ENCODE measurements around the gene DOCK9. TPM values are rescaled to one million over a fixed set of nuclear protein-coding genes. Genes with fewer than 3 reads are reported as not detected.

DOCK9 gene
- total and polyA plus RNA-seq, 2 donors (not counting 3 experiments of a cell fraction or from before 2014, with no cell fraction given): 147 to 323 TPM

GRCh38 chr13:98781905-98782304, 196.0 kb downstream of the DOCK9 start:
- Histone ChIP-seq H3K9me3 (replicated peaks; ENCODE audit: control insufficient read depth, insufficient read depth, low read length) (no peaks in the 10 kb centered on the region), H3K27ac (ENCODE audit: insufficient read depth, low read depth, low read length) (no peak overlapping the region), H3K4me2 (ENCODE audit: insufficient read depth, low read length) (no peak overlapping the region), H2AFZ (ENCODE audit: low read depth, low read length) (no peak overlapping the region), H3K36me3 (ENCODE audit: control insufficient read depth in 2 of 2, extremely low read depth in 1 of 2, insufficient read depth in 2 of 2, low read length in 2 of 2) (no peaks in the 10 kb centered on the region), H3K4me1 (ENCODE audit: control insufficient read depth, extremely low read depth, insufficient read depth, low read length) (peaks cover 3% of the 10 kb centered on the region), H3K79me2 (ENCODE audit: control insufficient read depth, insufficient read depth, low read length) (no peaks in the 10 kb centered on the region), H3K4me3 (replicated peaks in 1 of 3; ENCODE audit: insufficient read depth in 1 of 3, low read depth in 1 of 3, low read length in 3 of 3) (no peak overlapping the region), H4K20me1 (replicated peaks; ENCODE audit: control insufficient read depth, extremely low read depth, insufficient read depth, low read length) (no peaks in the 10 kb centered on the region), H3K27me3 (ENCODE audit: control insufficient read depth in 2 of 2, insufficient read depth in 2 of 2, low read length in 2 of 2) (peaks cover 8 to 9% of the 10 kb centered on the region in 2 experiments), H3K9me1 (replicated peaks; ENCODE audit: control insufficient read depth, extremely low read depth, insufficient read depth, low read length) (no peaks in the 10 kb centered on the region), H3K9ac (replicated peaks; ENCODE audit: extremely low read depth, insufficient read depth, low read length) (no peak overlapping the region)
- ChIA-PET POLR2A (no interaction called here), CTCF (no interaction called here)
- TF ChIP-seq FOS (IDR thresholded peaks at IDR 0.05; ENCODE audit: borderline replicate concordance, insufficient read depth, low read length): no peak
- no peak for TF ChIP-seq EZH2 (IDR thresholded peaks at IDR 0.05; ENCODE audit: borderline replicate concordance, low read depth, low read length, severe bottlenecking)
- TF ChIP-seq CTCF (IDR thresholded peaks at IDR 0.05; ENCODE audit: extremely low read depth in 1 of 2, insufficient read depth in 1 of 2, low read depth in 1 of 2, low read length in 2 of 2): no peak
- TF ChIP-seq, protein P1, sequence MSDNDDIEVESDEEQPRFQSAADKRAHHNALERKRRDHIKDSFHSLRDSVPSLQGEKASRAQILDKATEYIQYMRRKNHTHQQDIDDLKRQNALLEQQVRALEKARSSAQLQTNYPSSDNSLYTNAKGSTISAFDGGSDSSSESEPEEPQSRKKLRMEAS (IDR thresholded peaks at IDR 0.05; ENCODE audit: insufficient read depth, insufficient read length): no peak
- no peak for TF ChIP-seq JUN (IDR thresholded peaks at IDR 0.05; ENCODE audit: borderline replicate concordance, insufficient read depth, insufficient read length, low read depth)
- no peak for TF ChIP-seq POLR2A (IDR thresholded peaks at IDR 0.05; ENCODE audit: low read depth, low read length)
- TF ChIP-seq GATA2 (IDR thresholded peaks at IDR 0.05; ENCODE audit: insufficient read depth, insufficient read length, low read depth, low read length): no peak
- no peak for TF ChIP-seq MYC (IDR thresholded peaks at IDR 0.05; ENCODE audit: low read depth, low read length)
- no peak for TF ChIP-seq POLR2AphosphoS5 (IDR thresholded peaks at IDR 0.05; ENCODE audit: insufficient read depth, low read depth, low read length)
- DNase-seq (ENCODE audit: low read depth, low spot score) (no peak), FAIRE-seq (no peak)
- intact Hi-C loops (cut with micrococcal nuclease): no loop called here
- no TSS peak for BruUV-seq (replicated peaks)
- dilution Hi-C loops (cut with MboI; ENCODE audit: extremely low pct_ligation_motif_present, low sequenced_read_pairs): no loop called here

Data from endothelial cell of umbilical vein (primary cell).